ENCODE data around the gene NFIX. TPM values are rescaled to one million over a fixed set of nuclear protein-coding genes. Genes with fewer than 3 reads are reported as not detected.

Gene NFIX
- total and polyA plus RNA-seq, 5 experiments from 2014 or later = 0.68 to 8.6 (median 3.2) TPM; not detected in 1

GRCh38 chr19:12983542-12984142, 11.6 kb upstream of the NFIX start:
- DNase-seq (peak; percentile 67 to 88 (median 86)), ATAC-seq (peak; percentile 82 to 88)
- Mint-ChIP-seq H3K4me3 (no peak overlapping the region), H3K27ac (no peak overlapping the region), H3K36me3 (no peaks in the 10 kb centered on the region), H3K4me1 (peaks cover 0 to 10% (median 2%) of the 10 kb centered on the region in 4 donors), H3K9me3 (no peaks in the 10 kb centered on the region), H3K27me3 (peaks cover 0 to 11% (median 9%) of the 10 kb centered on the region in 5 donors)
- POLR2A ChIA-PET = interaction anchor here (1.1 kb wide), 1 partner anchor 79 kb away, joined by 4 read pairs; no protein-coding TSS in a partner anchor

GRCh38 chr19:12984143-12984627, 11.1 kb upstream of the NFIX start:
- peaks cover 0 to 10% (median 2%) of the 10 kb centered on the region in 4 donors for H3K4me1 Mint-ChIP-seq
- no peak overlapping the region for H3K27ac Mint-ChIP-seq
- no peaks in the 10 kb centered on the region for H3K36me3 Mint-ChIP-seq
- H3K27me3 Mint-ChIP-seq = peaks cover 0 to 10% (median 8%) of the 10 kb centered on the region in 5 donors
- POLR2A ChIA-PET = interaction anchor here (1.1 kb wide), 1 partner anchor 78 kb away, joined by 4 read pairs; no protein-coding TSS in a partner anchor
- no peak overlapping the region for H3K4me3 Mint-ChIP-seq
- ATAC-seq (no peak), DNase-seq (peak in 1 of 10 donors; percentile 27)
- no peaks in the 10 kb centered on the region for H3K9me3 Mint-ChIP-seq

GRCh38 chr19:12984683-12985048, 10.6 kb upstream of the NFIX start:
- POLR2A ChIA-PET = interaction anchor here (1.1 kb wide), 1 partner anchor 78 kb away, joined by 4 read pairs; no protein-coding TSS in a partner anchor
- no peak for DNase-seq
- Mint-ChIP-seq H3K27me3 (peaks cover 0 to 10% (median 8%) of the 10 kb centered on the region in 5 donors), H3K4me3 (peak overlapping the region in 1 of 10 donors; percentile 38), H3K9me3 (no peaks in the 10 kb centered on the region), H3K36me3 (no peaks in the 10 kb centered on the region), H3K27ac (peak overlapping the region in 2 of 10 donors; percentile 81 to 87), H3K4me1 (peaks cover 0 to 10% (median 2%) of the 10 kb centered on the region in 4 donors)
- ATAC-seq = no peak

- ATAC-seq = peak in 1 of 2 donors; percentile 18
- no peaks in the 10 kb centered on the region for H3K36me3 Mint-ChIP-seq
- H3K4me1 Mint-ChIP-seq = peaks cover 0 to 10% (median 2%) of the 10 kb centered on the region in 4 donors
- H3K27ac Mint-ChIP-seq = peak overlapping the region in 6 of 10 donors; percentile 34 to 87 (median 53)
- H3K9me3 Mint-ChIP-seq = no peaks in the 10 kb centered on the region
- POLR2A ChIA-PET = interaction anchor here (0.8 to 1.2 kb wide), 2 partner anchors 72 to 76 kb away, joined by 3 to 5 read pairs; no protein-coding TSS in a partner anchor
- peaks cover 0 to 10% (median 6%) of the 10 kb centered on the region in 5 donors for H3K27me3 Mint-ChIP-seq
- peak overlapping the region in 2 of 10 donors; percentile 40 to 41 for H3K4me3 Mint-ChIP-seq
- DNase-seq = peak in 1 of 10 donors; percentile 43
Observed at GRCh38 chr19:12985049-12985776, 10.1 kb upstream of the NFIX start.

GRCh38 chr19:12986726-12987125, 8.5 kb upstream of the NFIX start:
- peaks cover 0 to 10% (median 5%) of the 10 kb centered on the region in 5 donors for H3K27me3 Mint-ChIP-seq
- H3K27ac Mint-ChIP-seq = peak overlapping the region in 1 of 10 donors; percentile 20
- POLR2A ChIA-PET = no interaction called here
- H3K4me1 Mint-ChIP-seq = peaks cover 0 to 10% (median 3%) of the 10 kb centered on the region in 4 donors
- no peaks in the 10 kb centered on the region for H3K36me3 Mint-ChIP-seq
- no peak for DNase-seq
- no peak overlapping the region for H3K4me3 Mint-ChIP-seq
- no peak for ATAC-seq
- H3K9me3 Mint-ChIP-seq = no peaks in the 10 kb centered on the region

GRCh38 chr19:12987190-12987589, 8.1 kb upstream of the NFIX start:
- H3K36me3 Mint-ChIP-seq = no peaks in the 10 kb centered on the region
- H3K27me3 Mint-ChIP-seq = peaks cover 0 to 10% (median 5%) of the 10 kb centered on the region in 5 donors
- POLR2A ChIA-PET = no interaction called here
- H3K4me3 Mint-ChIP-seq = no peak overlapping the region
- peak overlapping the region in 3 of 10 donors; percentile 20 to 76 (median 65) for H3K27ac Mint-ChIP-seq
- peaks cover 0 to 10% (median 3%) of the 10 kb centered on the region in 4 donors for H3K4me1 Mint-ChIP-seq
- no peak for DNase-seq
- no peaks in the 10 kb centered on the region for H3K9me3 Mint-ChIP-seq
- ATAC-seq = no peak

- ATAC-seq (no peak), DNase-seq (no peak)
- POLR2A ChIA-PET = no interaction called here
- peaks cover 0 to 10% (median 3%) of the 10 kb centered on the region in 4 donors for H3K4me1 Mint-ChIP-seq
- H3K4me3 Mint-ChIP-seq = no peak overlapping the region
- H3K27ac Mint-ChIP-seq = peak overlapping the region in 1 of 10 donors; percentile 19
- peaks cover 0 to 10% (median 5%) of the 10 kb centered on the region in 5 donors for H3K27me3 Mint-ChIP-seq
- no peaks in the 10 kb centered on the region for H3K9me3 Mint-ChIP-seq
- no peaks in the 10 kb centered on the region for H3K36me3 Mint-ChIP-seq
Observed at GRCh38 chr19:12987781-12988180, 7.5 kb upstream of the NFIX start.

- DNase-seq (no peak), ATAC-seq (no peak)
- H3K4me3 Mint-ChIP-seq = no peak overlapping the region
- H3K36me3 Mint-ChIP-seq = no peaks in the 10 kb centered on the region
- H3K4me1 Mint-ChIP-seq = peaks cover 8 to 12% (median 10%) of the 10 kb centered on the region in 4 donors
- no peak overlapping the region for H3K27ac Mint-ChIP-seq
- POLR2A ChIA-PET = no interaction called here
- no peaks in the 10 kb centered on the region for H3K9me3 Mint-ChIP-seq
- peaks cover 0 to 11% (median 4%) of the 10 kb centered on the region in 5 donors for H3K27me3 Mint-ChIP-seq
Observed at GRCh38 chr19:12990431-12990830, 4.8 kb upstream of the NFIX start.

GRCh38 chr19:12990853-12991252, 4.4 kb upstream of the NFIX start:
- Mint-ChIP-seq H3K27ac (peak overlapping the region in 1 of 10 donors; percentile 57), H3K4me1 (peaks cover 7 to 11% (median 10%) of the 10 kb centered on the region in 4 donors), H3K4me3 (peak overlapping the region in 1 of 10 donors; percentile 2), H3K27me3 (peaks cover 0 to 11% (median 4%) of the 10 kb centered on the region in 5 donors), H3K9me3 (no peaks in the 10 kb centered on the region), H3K36me3 (no peaks in the 10 kb centered on the region)
- ATAC-seq (no peak), DNase-seq (no peak)
- POLR2A ChIA-PET = no interaction called here

- POLR2A ChIA-PET = no interaction called here
- peak overlapping the region in 3 of 10 donors; percentile 3 to 63 (median 57) for H3K27ac Mint-ChIP-seq
- no peaks in the 10 kb centered on the region for H3K9me3 Mint-ChIP-seq
- peaks cover 0 to 11% (median 4%) of the 10 kb centered on the region in 5 donors for H3K27me3 Mint-ChIP-seq
- no peaks in the 10 kb centered on the region for H3K36me3 Mint-ChIP-seq
- H3K4me1 Mint-ChIP-seq = peaks cover 9 to 15% (median 12%) of the 10 kb centered on the region in 4 donors
- H3K4me3 Mint-ChIP-seq = no peak overlapping the region
- DNase-seq (no peak), ATAC-seq (no peak)
Observed at GRCh38 chr19:12991296-12991695, 4.0 kb upstream of the NFIX start.

GRCh38 chr19:12992729-12993128, 2.5 kb upstream of the NFIX start:
- Mint-ChIP-seq H3K27me3 (peaks cover 0 to 6% (median 0%) of the 10 kb centered on the region in 5 donors), H3K27ac (no peak overlapping the region), H3K9me3 (no peaks in the 10 kb centered on the region), H3K4me1 (peaks cover 13 to 15% (median 15%) of the 10 kb centered on the region in 4 donors), H3K36me3 (no peaks in the 10 kb centered on the region), H3K4me3 (no peak overlapping the region)
- ATAC-seq (no peak), DNase-seq (no peak)
- POLR2A ChIA-PET = no interaction called here

- H3K27me3 Mint-ChIP-seq = peaks cover 0 to 6% (median 0%) of the 10 kb centered on the region in 5 donors
- DNase-seq (no peak), ATAC-seq (no peak)
- H3K9me3 Mint-ChIP-seq = no peaks in the 10 kb centered on the region
- H3K4me1 Mint-ChIP-seq = peaks cover 13 to 15% (median 15%) of the 10 kb centered on the region in 4 donors
- H3K27ac Mint-ChIP-seq = peak overlapping the region in 5 of 10 donors; percentile 51 to 79 (median 69)
- H3K36me3 Mint-ChIP-seq = no peaks in the 10 kb centered on the region
- H3K4me3 Mint-ChIP-seq = peak overlapping the region in 7 of 10 donors; percentile 30 to 95 (median 79)
- POLR2A ChIA-PET = interaction anchor here (0.5 to 0.7 kb wide), 3 partner anchors 28 to 169 kb away, joined by 3 to 4 read pairs (median 4); no protein-coding TSS in a partner anchor
Observed at GRCh38 chr19:12993562-12993961, 1.7 kb upstream of the NFIX start.
